Peyer's patch (tissue), 4 donors: Measurements from ENCODE around the gene EIF3L.

Experiments
- POLR2A ChIP-seq, 2 donors: fragments of 450-650 bp; IDR thresholded peaks; one replicate each; pipeline ENCODE4 v1.5.1; 2017; ENCODE audit warnings: antibody characterized with exemption in 2 of 2, mild to moderate bottlenecking in 2 of 2, moderate library complexity in 2 of 2
- TF ChIP-seq, protein P1 (sequence below), 6 experiments: fragments of 450-650 bp in 4 of 6; fragments of 200-600 bp in 2 of 6; sonication (generic) in 1 of 6; IDR thresholded peaks; one replicate each; pipeline ENCODE4 v1.5.1; 2017 to 2019; ENCODE audit warnings: antibody characterized with exemption in 6 of 6, mild to moderate bottlenecking in 3 of 6, moderate library complexity in 1 of 6

DNA sequence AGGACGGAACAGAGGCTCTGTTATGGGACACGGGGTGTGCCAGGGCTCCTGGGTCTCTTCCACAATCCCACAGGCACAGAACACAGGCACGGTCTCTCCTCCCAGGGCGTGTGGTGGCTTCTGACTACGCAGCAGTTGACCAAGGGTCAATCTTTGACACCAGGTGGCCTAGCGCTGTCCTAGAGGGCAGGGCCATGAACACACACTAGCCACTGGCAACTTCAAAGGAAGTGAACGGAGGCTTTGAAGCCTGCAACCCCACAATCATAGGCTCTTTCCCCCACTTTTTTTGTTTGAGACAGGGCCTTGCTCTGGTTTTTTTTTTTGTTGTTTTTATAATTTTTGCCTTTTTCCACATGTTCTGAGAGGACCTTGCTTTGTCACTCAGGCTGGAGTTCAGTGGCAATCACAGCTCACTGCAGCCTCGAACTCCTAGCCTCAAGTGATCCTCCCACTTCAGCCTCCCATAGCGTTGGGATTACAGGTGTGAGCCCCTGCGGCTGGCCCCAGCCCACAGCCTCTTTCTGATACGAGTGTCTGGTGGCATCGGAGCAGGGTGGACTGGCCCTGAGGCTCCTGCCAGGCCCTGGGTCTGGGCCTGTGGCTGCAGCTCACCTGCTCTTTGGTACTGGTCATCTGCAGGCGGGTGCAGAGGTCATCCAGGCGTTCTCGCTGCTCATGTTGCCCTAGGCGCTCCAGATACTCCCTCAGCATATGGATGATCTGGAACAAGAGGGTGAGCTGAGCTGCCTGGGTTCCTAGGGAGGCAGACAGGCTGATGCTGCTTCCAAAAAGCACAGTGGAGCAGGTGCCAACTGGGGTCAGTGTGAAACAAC is 17.0 kb upstream of the EIF3L start:
- TF ChIP-seq, protein P1, sequence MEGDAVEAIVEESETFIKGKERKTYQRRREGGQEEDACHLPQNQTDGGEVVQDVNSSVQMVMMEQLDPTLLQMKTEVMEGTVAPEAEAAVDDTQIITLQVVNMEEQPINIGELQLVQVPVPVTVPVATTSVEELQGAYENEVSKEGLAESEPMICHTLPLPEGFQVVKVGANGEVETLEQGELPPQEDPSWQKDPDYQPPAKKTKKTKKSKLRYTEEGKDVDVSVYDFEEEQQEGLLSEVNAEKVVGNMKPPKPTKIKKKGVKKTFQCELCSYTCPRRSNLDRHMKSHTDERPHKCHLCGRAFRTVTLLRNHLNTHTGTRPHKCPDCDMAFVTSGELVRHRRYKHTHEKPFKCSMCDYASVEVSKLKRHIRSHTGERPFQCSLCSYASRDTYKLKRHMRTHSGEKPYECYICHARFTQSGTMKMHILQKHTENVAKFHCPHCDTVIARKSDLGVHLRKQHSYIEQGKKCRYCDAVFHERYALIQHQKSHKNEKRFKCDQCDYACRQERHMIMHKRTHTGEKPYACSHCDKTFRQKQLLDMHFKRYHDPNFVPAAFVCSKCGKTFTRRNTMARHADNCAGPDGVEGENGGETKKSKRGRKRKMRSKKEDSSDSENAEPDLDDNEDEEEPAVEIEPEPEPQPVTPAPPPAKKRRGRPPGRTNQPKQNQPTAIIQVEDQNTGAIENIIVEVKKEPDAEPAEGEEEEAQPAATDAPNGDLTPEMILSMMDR (IDR thresholded peaks at IDR 0.05): no peak
- no peak for TF ChIP-seq POLR2A (IDR thresholded peaks at IDR 0.05)
